GM23338 (cell line): ENCODE results near the gene COL6A1. TPM values are rescaled to one million over a fixed set of nuclear protein-coding genes. Genes with fewer than 3 reads are reported as not detected.

Source experiments
- ATAC-seq: fragments of 200-7000 bp; cut with Tn5 transposase; 3 replicates; pipeline ENCODE4 v1.9.1; 2020
- DNase-seq: peaks from one replicate; pipeline ENCODE4 v3.0.0-alpha.2; 2015; ENCODE audit warnings: low spot score
- H2AFZ ChIP-seq: fragments of 200-600 bp; sonication (generic); 2 replicates; pipeline ENCODE4 v1.8.0; 2016; ENCODE audit warnings: antibody characterized with exemption, mild to moderate bottlenecking, moderate library complexity
- H3F3A ChIP-seq: fragments of 200-600 bp; sonication (generic); replicated peaks from 2 replicates; pipeline ENCODE4 v1.8.0; 2017; ENCODE audit warnings: antibody characterized with exemption, mixed run types, low read depth
- H3K27ac ChIP-seq: fragments of 200-600 bp; sonication (generic); 2 replicates; pipeline ENCODE4 v1.6.1; 2016; ENCODE audit warnings: low read depth
- H3K27me3 ChIP-seq: fragments of 200-600 bp; sonication (generic); 2 replicates; pipeline ENCODE4 v1.8.0; 2016; ENCODE audit warnings: mild to moderate bottlenecking, mixed run types, moderate library complexity; ENCODE audit not compliant: insufficient read depth
- H3K36me3 ChIP-seq: fragments of 200-600 bp; sonication (generic); 2 replicates; pipeline ENCODE4 v1.8.0; 2016; ENCODE audit warnings: mild to moderate bottlenecking; ENCODE audit not compliant: insufficient read depth
- H3K4me1 ChIP-seq: fragments of 200-600 bp; sonication (generic); 2 replicates; pipeline ENCODE4 v1.8.0; 2016; ENCODE audit warnings: mild to moderate bottlenecking, moderate library complexity; ENCODE audit not compliant: insufficient read depth
- H3K4me2 ChIP-seq: fragments of 200-600 bp; sonication (generic); 2 replicates; pipeline ENCODE4 v1.7.1; 2017; ENCODE audit warnings: mixed run types
- H3K4me3 ChIP-seq: fragments of 200-600 bp; sonication (generic); 2 replicates; pipeline ENCODE4 v1.6.1; 2016; ENCODE audit warnings: mixed run types
- H3K79me2 ChIP-seq: fragments of 200-600 bp; sonication (generic); replicated peaks from 2 replicates; pipeline ENCODE4 v1.8.0; 2017; ENCODE audit warnings: mild to moderate bottlenecking; ENCODE audit not compliant: insufficient read depth
- H3K9me2 ChIP-seq: fragments of 200-600 bp; sonication (generic); 2 replicates; pipeline ENCODE4 v1.8.0; 2017; ENCODE audit not compliant: insufficient read depth
- H4K20me1 ChIP-seq: fragments of 200-600 bp; sonication (generic); replicated peaks from 2 replicates; pipeline ENCODE4 v1.8.0; 2017; ENCODE audit warnings: mild to moderate bottlenecking; ENCODE audit not compliant: insufficient read depth
- H3K27ac Mint-ChIP-seq: 2 replicates; pipeline ENCODE4 v1.8.0; 2020; ENCODE audit warnings: inconsistent platforms, mild to moderate bottlenecking, moderate library complexity, mixed read lengths
- H3K27me3 Mint-ChIP-seq: 3 replicates; pipeline ENCODE4 v1.8.0; 2022; ENCODE audit warnings: low read depth, mild to moderate bottlenecking, moderate library complexity, mixed read lengths, inconsistent platforms; ENCODE audit not compliant: insufficient read depth, poor library complexity
- H3K36me3 Mint-ChIP-seq: 3 replicates; pipeline ENCODE4 v1.8.0; 2021; ENCODE audit warnings: low read depth, mild to moderate bottlenecking, inconsistent platforms, moderate library complexity, mixed read lengths
- H3K4me1 Mint-ChIP-seq: 3 replicates; pipeline ENCODE4 v1.8.0; 2020; ENCODE audit warnings: mild to moderate bottlenecking, inconsistent platforms, mixed read lengths
- H3K4me3 Mint-ChIP-seq: 3 replicates; pipeline ENCODE4 v1.8.0; 2021; ENCODE audit warnings: moderate library complexity, mild to moderate bottlenecking, inconsistent platforms, mixed read lengths
- H3K9me3 Mint-ChIP-seq: 3 replicates; pipeline ENCODE4 v1.8.0; 2020; ENCODE audit warnings: moderate library complexity, mild to moderate bottlenecking, inconsistent platforms, mixed read lengths
- EZH2 ChIP-seq: fragments of 200-600 bp; sonication (generic); IDR thresholded peaks from one replicate; pipeline ENCODE4 v1.8.0; 2017; ENCODE audit warnings: antibody characterized with exemption, mild to moderate bottlenecking, low read depth; ENCODE audit not compliant: unreplicated experiment
- EZH2phosphoT487 ChIP-seq: fragments of 200-600 bp; sonication (generic); IDR thresholded peaks from one replicate; pipeline ENCODE4 v1.8.1; 2018; ENCODE audit warnings: antibody characterized with exemption; ENCODE audit not compliant: unreplicated experiment
- NANOG ChIP-seq: IDR thresholded peaks from 2 replicates; pipeline ENCODE4 v1.6.1; 2016; ENCODE audit warnings: antibody characterized with exemption, borderline replicate concordance
- ZNF114 ChIP-seq: fragments of 250-450 bp; sonication (Bioruptor Pico); IDR thresholded peaks from 2 replicates; pipeline ENCODE4 v1.5.0; 2020; ENCODE audit warnings: mild to moderate bottlenecking, moderate library complexity
- ZNF331 ChIP-seq: fragments of 250-450 bp; sonication (Bioruptor Pico); IDR thresholded peaks from 2 replicates; pipeline ENCODE4 v1.5.0; 2020; ENCODE audit warnings: low read depth, mild to moderate bottlenecking, moderate library complexity
- ZNF462 ChIP-seq: fragments of 250-450 bp; sonication (Bioruptor Pico); IDR thresholded peaks from 2 replicates; pipeline ENCODE4 v1.5.0; 2020; ENCODE audit warnings: mild to moderate bottlenecking, moderate library complexity
- polyA plus RNA-seq: library from polyadenylated mRNA; unstranded; fragments of >200 nt; fragmentation: Nextera tagmentation; extraction: Ambion mirVana; gene quantifications from 2 replicates; pipeline ENCODE4 v1.2.1, GENCODE V29; 2016
- total RNA-seq: library from RNA; depleted of rRNA; stranded (reverse); fragments of >200 nt; shearing (Covaris generic); gene quantifications from 2 replicates; pipeline ENCODE4 v1.2.3, GENCODE V29; 2014

The COL6A1 gene
- total and polyA plus RNA-seq, 2 experiments from 2014 or later = 76.0 to 180 TPM

GRCh38 chr21:46012154-46012553 is 30.6 kb downstream of the COL6A1 start (continued):
- no peak for TF ChIP-seq ZNF462 (CRISPR knock-in tag)
- no peak for TF ChIP-seq EZH2phosphoT487
- no peak for TF ChIP-seq ZNF331 (CRISPR knock-in tag)
- no peak for TF ChIP-seq ZNF114 (CRISPR knock-in tag)
- no peak for TF ChIP-seq NANOG
- TF ChIP-seq EZH2 = no peak

GRCh38 chr21:46014828-46015227 is 33.3 kb downstream of the COL6A1 start:
- TF ChIP-seq NANOG (no peak), ZNF331 (CRISPR knock-in tag) (no peak)
- no peaks in the 10 kb centered on the region for H3K36me3 Mint-ChIP-seq
- no peaks in the 10 kb centered on the region for H3K27me3 ChIP-seq
- H3K4me1 ChIP-seq = no peaks in the 10 kb centered on the region
- H3K79me2 ChIP-seq = no peaks in the 10 kb centered on the region
- H3K4me2 ChIP-seq = no peak overlapping the region
- DNase-seq (no peak), ATAC-seq (no peak)
- H3F3A ChIP-seq = no peaks in the 10 kb centered on the region
- H3K9me3 Mint-ChIP-seq = no peaks in the 10 kb centered on the region; the same call in 2 of the 3 replicates
- no peak overlapping the region for H3K27ac Mint-ChIP-seq
- no peaks in the 10 kb centered on the region for H3K9me2 ChIP-seq
- no peak overlapping the region for H3K4me3 ChIP-seq
- no peaks in the 10 kb centered on the region for H3K4me1 Mint-ChIP-seq
- no peaks in the 10 kb centered on the region for H3K27me3 Mint-ChIP-seq
- no peaks in the 10 kb centered on the region for H4K20me1 ChIP-seq
- no peak overlapping the region for H3K27ac ChIP-seq
- H3K36me3 ChIP-seq = no peaks in the 10 kb centered on the region
- no peak overlapping the region for H2AFZ ChIP-seq
- no peak overlapping the region for H3K4me3 Mint-ChIP-seq
